Upper lobe of left lung (tissue), 4 donors: Measurements from ENCODE around the gene TMEM176A.

Experiments used
- CTCF ChIP-seq, 6 experiments: fragments of 450-650 bp in 4 of 6; fragments of 200-600 bp in 2 of 6; sonication (generic) in 2 of 6; IDR thresholded peaks; one replicate each; pipeline ENCODE4 v1.5.1; 2016 to 2019; ENCODE audit warnings: antibody characterized with exemption in 6 of 6
- POLR2A ChIP-seq, 4 donors: fragments of 450-650 bp; IDR thresholded peaks; one replicate each; pipeline ENCODE4 v1.5.1; 2016 to 2017; ENCODE audit warnings: antibody characterized with exemption in 4 of 4, mild to moderate bottlenecking in 2 of 4

DNA sequence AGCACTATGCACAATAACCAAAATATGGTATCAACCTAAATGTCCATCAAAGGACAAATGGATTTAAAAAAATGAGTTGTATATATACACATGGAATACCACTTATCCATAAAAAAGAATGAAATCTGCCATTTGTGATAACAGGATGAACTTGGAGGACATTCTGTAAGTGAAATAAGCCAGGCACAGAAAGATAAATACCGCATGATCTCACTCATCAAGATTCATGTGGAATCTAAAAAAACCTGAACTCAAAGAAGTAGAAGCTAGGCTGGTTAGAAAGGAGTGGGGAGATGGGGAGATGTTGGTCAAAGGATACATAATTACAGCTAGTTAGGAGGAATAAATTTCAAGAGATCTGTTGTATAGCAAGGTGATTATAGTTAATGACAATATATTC lies 34.5 kb downstream of the TMEM176A start:
- no peak for TF ChIP-seq CTCF (IDR thresholded peaks at IDR 0.05)
- no peak for TF ChIP-seq POLR2A (IDR thresholded peaks at IDR 0.05)
